Left renal pelvis (tissue), 4 donors: ENCODE results near the gene B3GNT3. TPM values are rescaled to one million over a fixed set of nuclear protein-coding genes. Genes with fewer than 3 reads are reported as not detected.
A peak's percentile ranks its signal among the peaks of the same experiment; 100 is the strongest.

ENCODE experiments used
- DNase-seq, 4 donors: peaks; one replicate each; pipeline ENCODE4 v3.0.0-alpha.2; 2013; ENCODE audit warnings: low read depth in 4 of 4, low spot score in 3 of 4
- polyA plus RNA-seq, 4 donors: library from polyadenylated mRNA; unstranded; fragments of 120-200 nt; gene quantifications; one replicate each; pipeline ENCODE4 v1.2.1, GENCODE V29; 2013; ENCODE audit not compliant: insufficient read length in 4 of 4

B3GNT3 gene, protein sequence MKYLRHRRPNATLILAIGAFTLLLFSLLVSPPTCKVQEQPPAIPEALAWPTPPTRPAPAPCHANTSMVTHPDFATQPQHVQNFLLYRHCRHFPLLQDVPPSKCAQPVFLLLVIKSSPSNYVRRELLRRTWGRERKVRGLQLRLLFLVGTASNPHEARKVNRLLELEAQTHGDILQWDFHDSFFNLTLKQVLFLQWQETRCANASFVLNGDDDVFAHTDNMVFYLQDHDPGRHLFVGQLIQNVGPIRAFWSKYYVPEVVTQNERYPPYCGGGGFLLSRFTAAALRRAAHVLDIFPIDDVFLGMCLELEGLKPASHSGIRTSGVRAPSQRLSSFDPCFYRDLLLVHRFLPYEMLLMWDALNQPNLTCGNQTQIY
- polyA plus RNA-seq = 10 to 100 TPM in 1 of 4 donors, 1 to 10 TPM in 2, under 1 TPM in 1; 0.15 to 13.6 (median 6.3) TPM

DNA sequence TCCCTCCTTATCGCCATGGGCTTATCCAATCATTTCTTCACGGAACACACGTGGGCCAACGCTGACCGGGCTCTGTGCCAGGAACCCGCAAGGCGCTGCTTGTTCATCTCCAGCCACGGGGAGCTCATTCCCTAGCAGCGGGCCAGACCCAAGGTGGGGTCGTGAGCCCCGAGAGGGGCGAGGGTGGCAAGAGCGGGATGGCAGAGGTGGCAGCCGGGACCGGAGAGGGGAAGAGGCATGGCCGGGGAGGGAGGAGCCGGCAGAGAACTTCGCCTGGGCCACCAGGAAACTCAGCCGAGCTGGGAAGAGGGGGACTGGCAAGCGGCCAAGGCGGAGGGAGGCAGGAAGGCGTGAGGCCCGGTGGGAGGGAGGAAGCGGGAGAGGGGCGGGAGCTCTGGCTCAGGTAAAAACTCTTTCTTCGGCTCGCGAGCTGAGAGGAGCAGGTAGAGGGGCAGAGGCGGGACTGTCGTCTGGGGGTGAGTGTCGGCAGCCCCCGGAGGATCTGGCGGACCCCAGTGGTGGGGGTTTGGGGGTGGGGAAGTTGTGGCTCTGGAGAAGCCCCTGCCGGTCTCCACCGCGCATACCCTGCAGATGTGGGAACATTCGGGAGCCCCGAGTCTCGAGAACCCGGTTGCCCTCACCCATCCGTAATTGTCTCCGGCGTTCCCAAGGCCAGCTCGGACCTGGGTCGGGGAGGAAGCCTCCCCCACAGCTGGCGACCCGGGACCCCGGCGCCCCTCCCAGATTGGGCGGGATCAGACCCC lies at the start of gene B3GNT3:
TSS of gene B3GNT3 (plus strand) at position 408 of the 764 bp plus-strand sequence. CDS start 12,670 bp downstream, outside the sequence.
- DNase-seq = no peak

DNA sequence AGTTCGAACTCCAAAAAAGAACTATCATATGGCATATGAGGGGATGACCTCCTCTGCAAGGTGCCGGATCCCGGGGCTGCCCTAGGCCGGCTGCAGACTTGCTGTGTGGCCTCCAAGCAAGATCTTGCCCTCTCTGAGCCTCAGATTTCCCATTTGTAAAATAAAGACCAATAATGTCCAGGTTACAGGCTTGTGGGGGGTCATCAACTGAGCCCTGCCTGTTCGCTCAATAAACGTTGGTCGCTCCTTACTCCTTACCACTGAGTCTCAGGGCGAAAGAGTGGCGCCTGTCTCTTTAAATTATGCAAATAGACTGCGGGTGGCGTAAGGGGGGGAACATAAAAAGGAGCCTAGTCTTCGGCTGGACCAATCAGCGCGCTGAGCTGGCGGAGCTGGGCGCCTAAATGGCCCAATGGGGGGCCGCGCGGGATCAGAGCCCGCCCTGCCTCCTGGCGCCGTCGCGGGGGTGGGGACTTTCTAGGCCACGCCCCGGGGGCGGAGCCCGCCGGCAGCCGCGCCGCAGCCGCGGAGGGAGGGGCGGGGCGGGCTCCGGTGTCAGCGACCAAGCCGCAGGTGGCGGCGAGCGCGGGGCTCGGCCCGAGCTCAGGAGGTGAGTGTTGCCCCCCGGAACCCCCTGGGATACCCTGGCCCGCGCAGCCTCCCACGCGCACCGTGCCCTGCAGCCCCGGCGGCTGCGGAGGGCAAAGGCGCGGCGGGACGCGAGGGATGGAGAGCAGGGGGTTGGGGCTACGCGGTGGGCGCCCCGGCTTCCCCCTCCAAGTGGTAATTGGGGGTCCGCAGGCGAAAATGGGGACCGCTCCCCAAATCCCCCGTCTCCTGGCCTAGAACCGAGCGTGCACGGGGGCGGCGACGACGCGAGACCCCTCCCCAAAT lies 47.5 kb upstream of the B3GNT3 start:
- peak; percentile 69 to 85 (median 84) for DNase-seq

DNA sequence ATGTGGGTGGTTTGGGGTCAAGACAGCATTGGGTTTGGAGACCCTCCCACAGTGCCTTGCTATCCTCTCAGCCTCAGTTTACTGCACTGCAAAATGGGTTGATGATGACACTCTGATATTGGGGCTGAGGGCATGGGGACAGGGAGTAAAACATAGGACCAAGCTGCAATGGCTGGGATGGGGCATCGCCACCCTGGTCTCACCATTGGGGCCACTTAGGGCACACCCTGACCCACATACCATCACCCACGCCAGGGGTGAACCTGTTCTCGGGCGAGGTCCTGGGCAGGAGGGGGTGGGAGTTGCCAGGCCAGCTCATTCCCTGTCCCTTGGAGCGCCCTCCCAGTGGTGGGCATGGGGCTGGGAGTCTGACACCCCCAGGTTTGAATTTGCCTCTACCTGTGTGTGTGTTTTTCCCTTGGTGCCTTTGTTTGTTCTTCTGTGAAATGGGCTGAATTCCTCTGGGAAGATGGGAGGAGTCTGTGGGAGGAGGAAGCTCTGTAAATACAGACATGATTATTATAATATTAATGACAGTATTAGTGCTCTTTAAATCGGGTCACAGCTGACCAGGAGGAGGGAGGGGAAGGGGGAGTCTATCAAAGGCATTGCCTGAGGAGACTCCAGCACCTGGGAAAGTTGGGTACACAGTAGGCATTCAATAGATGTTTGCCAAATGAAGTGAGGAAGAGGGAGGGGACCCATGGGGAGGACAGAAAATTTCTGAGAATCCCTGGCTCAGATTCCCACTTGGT lies 45.9 kb upstream of the B3GNT3 start:
- DNase-seq = no peak

DNA sequence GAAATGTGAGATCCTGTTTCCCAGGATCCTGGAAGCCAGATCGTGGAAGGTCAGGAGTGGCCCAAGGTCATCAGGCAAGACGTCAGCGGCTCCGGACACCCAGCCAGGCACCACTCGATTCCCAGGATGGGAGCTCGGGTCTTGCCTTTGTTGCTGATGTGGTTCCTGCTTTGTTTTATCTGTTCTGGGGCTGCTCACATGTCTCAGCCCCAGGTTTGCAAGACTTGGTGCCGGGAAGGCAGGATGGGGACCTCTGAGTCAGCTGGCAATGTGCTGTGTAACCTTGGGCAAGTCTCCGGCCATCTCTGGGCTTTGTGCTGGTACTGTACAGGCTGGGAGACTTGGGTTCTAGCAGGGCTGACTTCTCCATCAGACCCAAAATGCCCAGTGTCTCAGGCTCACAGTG lies 45.0 kb upstream of the B3GNT3 start:
- no peak for DNase-seq

DNA sequence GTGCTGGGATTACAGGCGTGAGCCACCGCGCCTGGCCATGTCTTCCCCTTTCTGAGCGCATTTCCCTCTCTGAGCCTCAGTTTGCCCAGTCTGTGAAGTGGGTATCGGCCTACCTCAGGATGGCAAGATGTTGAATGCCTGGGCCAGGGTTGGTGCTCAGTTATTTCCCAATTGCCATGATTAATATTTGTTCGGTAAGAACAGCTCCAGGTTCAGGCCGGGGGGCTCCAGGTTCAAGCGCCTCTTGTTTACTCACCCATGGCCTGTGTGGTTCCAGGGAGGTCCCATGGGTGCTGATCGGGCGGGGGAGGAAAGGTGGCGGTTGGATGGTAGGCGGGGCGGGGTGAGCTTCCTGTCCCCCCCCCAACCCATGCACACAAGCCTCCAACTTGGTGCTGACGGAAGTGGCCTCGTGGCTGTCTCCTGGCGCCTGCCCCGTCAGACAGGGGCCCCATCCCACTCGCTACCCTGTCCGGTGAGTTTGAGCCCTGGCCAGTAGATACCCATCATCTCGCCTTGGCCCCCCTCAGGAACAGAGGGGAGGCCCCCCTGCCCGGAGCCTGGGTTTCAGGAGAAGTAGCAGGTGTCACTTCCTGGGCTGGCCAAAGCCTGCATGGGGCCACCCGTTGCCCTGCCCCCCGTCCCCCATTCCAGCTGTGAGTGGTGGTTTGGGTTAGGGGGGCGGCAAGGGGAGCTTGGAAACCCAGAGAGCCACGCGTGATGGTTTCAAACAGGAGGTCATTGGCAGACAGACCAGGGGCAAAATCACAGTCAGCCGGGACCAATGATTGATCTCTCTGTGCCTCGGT lies 43.6 kb upstream of the B3GNT3 start, which contains the start of gene FCHO1:
TSS of gene FCHO1 (plus strand) at position 375 of the 809 bp plus-strand sequence. CDS start 3,688 bp downstream, outside the sequence.
- no peak for DNase-seq

DNA sequence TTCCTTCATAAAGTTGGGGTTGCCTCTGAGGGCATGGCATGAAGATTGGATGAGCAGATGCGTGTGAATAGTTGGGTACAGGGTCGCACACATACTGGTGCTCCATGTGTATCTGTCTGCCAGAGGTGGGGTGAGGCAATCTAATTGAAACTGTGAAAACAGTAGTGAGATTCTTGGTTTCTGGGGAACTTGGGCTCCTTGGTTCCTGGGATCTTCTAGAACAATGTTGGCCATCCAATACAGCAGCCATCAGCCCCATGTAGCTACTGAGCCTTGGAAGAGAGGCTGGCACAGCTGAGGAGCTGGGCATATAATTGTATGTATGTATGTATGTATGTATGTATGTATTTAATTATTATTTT lies 43.0 kb upstream of the B3GNT3 start:
- no peak for DNase-seq

DNA sequence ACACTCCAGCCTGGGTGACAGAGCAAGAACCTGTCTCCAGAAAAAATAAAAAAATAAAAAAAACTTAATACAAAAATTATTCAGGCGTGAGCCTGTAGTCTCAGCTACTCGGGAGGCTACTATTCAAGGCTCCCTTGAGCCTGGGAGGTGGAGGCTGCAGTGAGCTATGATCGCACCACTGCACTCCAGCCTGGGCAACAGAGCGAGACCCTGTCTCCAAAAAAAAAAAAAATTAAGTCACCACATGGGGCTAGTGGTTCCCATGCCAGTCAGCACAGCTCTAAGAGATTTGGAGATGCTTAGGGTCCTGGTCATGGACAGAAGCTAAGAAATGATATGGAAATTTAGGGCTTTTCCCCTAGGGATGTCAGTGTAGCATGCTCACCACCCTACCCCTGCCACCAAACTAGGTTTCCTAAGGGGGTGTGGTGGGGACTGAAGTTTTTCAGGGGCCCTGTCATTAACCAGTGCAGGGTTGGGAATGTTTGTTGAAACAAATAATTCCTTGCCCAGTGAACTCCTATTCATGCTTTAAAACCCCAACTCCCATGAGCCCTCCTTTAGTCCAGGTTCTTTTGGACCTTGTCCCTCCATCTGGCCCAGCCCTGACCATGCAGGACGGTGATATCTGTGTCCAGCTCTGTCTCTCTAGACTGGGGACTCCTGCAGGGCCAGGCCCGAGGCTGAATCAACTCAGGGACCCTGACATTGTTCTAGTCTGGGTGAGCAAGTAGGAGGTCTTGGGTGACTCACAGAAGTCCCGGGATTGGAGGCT lies 41.9 kb upstream of the B3GNT3 start:
- DNase-seq = no peak

DNA sequence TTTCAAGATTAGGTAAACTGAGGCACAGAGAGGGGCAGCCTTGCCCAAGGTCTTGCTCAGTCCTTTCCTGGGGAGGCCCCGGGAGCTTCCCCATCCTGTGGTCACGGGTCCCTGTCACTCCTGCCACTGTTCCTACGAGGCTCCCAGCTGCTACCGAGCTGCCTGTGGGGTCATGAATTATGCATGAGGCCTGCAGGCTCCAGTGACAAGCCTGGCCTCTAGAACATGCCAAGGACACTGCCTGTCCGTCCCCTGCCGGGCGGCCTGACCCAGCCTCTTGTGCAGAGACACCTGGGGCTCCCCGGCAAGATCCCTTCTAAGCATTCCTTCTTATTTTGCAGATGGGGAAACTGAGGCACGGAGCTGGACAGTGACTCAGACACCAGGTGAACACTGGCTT lies 41.0 kb upstream of the B3GNT3 start:
- DNase-seq = no peak

DNA sequence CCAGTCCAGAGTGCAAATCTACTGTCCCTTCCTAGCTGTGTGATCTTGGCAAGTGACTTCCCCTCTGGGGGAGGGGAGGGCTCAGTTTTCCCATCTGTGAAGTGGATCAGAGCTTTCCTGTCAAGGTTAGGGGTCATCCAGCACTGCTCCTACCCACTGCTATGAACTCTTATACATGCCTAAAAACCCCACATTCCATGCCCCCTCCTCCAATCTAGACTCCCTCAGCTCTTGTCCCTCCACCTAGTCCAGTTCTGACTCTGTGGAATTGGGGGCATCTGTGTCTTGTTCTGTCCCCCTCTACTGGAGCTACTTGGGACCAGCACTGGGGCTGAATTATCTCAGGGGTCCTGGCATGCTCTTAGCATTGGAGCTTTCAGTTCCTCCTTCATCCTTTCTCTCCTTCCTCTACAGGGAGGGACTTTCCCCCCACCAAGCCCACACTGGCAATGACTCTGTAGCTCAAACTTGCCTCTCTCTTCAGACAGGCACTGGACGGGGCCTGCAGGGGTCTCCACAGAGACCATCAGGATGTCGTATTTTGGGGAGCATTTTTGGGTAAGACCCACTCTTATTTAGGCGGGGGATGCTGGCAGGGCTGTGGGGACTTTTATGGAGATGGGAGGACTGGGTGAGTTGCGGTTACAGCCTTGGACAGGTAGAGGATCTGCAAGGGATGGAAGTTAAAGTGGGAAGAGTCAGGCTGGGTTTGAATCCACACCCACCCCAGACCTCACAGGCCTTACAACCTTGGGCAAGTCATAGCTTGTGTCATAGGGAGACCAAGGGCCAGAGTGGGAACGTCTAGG lies 40.1 kb upstream of the B3GNT3 start:
- no peak for DNase-seq

DNA sequence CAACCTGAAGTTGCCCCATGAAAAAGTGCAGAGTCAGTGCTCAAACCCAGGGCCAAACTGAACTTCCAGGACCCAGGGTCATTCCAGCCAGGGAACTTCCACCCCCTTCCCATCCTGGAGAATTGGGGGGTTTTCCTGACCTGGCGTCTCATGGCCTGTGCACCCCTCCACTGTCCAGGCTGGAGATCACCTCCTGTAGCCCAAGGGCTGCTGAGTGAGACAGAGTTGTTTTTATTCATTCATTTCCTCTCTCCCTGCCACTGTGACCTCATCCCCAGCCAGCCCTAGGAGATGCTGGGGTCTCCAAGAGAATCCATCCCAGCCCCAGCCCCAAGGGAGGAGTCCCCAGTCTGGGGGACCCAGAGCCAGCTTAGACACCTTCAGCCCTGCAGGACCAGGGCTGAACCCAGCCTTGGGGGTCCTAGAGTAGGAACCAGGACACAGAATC lies 39.5 kb upstream of the B3GNT3 start:
- DNase-seq = no peak

DNA sequence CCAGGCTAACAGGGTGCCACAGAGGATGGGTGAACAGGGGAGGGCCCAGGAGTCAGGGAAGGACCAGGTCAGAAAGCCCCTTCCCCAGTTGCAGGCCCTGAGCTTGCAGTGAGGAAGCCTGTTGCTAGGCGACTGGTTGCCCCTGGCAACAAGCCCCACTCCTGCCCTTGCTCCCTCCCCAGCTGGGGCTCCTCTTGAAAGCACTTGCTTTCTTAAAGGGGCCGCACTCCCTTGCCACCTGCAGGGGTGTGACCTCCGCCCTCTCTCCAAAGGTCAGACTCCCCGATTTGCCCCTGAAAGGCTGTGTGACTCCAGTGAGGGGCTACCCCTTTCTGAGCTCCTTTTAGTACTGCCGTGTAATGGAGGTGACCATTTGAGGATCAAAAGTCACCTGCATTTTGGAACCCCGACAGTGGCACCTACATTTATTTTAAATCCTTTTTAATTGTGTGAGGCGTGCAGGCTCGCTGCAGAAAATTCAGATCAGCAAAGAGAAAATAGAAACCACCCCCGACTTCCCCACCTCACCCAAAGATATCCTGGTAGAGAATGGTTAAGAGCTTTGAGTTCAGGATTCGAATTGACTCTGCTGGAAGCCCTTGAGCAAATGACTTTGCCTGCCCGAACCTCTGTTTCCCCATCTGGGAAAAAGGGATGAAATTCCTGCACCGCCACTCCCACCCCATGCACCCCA lies 38.8 kb upstream of the B3GNT3 start:
- DNase-seq = no peak

DNA sequence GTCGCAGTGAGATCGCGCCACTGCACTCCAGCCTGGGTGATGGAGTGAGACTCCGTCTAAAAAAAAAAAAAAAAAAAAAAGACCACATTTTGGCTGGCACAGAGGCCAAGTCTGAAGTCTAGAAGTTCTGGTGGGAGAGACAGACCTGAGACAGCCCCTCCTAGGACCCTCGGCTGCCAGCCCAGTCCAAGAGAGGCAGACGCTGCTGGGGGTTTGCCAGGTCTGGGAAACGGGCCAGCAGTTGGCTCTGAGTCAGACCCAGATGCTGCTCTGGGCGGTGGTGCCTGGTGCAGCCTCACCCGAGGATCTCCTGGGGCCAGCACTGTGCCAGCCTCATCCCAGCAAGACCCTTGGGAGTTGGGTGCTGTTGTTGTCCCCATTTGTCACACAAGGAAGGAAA lies 37.8 kb upstream of the B3GNT3 start:
- no peak for DNase-seq

DNA sequence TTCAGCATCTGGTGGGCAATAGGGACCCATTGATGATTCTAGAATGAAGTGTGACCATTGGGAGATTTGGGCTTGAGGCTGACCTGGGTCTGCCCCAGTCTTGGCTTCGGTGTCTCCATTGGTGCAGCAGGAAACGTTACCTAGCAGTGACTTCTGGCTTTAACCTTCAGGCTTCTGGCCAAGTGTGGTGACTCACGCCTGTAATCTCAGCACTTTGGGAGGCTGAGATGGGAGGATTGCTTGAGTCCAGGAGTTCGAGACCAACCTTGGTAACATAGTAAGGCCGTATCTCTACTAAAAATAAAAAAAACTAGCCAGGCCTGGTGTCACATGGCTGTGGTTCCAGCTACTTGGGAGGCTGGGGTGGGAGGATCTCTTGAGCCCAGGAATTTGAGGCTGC lies 36.4 kb upstream of the B3GNT3 start:
- no peak for DNase-seq

DNA sequence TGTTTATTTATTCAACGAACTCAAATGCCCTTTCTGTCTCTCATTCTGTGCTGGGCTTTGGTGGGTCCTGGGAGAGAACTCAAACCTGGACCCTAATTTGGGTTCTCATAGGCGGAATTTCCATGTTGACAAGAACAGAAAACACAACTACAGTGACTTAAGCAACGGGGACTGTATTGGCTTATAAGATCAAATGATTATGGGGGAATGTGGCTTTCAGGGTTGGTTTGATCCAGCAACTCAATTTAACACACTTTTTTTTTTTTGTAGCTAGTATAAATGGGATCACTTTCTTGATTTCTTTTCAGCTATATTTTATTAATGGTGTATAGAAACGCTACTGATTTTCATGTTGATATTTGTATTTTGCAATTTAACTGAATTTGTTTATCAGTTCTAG lies 33.8 kb upstream of the B3GNT3 start:
- DNase-seq = no peak

DNA sequence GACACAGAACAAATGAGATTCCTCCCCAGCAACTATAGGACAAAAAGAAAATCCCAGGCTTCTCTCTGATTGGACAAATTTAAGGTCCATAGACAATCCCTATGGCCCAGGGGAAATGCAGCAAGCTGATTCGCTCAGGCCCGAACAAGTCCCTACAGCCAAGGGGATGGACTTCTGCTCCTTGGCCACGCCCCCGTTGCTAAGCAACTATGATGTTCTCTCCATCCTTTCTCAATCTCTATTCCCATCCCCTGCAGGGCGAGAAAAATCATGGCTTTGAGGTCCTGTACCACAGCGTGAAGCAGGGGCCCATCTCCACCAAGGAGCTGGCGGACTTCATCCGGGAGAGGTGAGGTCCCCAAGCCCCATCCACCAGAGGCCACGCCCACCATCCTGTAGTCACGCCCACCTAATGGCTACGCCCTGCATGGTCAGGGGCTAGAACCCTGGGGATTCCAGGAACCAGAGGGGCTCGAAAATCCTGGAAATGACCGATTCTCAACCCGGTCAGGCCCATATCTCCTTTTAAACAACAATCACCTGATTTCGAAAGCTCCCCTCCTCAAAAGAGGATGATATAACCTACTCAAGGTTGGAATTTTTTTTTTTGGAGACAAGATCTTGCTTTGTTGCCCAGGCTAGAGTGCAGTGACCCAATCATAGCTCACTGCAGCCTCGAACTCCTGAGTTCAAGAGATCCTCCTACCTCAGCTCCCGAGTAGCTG lies 32.3 kb upstream of the B3GNT3 start:
- DNase-seq = no peak

DNA sequence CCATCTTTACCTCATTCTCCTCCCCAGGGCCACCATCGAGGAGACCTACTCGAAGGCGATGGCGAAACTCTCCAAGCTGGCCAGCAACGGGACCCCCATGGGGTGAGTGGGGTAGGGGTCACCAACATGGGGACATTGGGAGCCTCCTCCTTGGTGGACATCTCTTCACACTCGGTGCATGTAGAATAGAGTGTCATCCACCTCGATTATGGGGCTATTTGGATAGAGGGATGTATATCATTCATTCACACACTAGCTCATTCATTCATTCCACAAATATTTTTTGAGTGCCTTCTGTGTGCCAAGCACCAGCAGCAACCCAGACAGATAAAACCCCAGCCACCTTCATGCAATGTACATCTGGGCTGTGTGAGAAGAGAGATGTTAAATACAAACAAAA lies 30.6 kb upstream of the B3GNT3 start:
- no peak for DNase-seq
